Measurements from ENCODE around the gene RAPGEF5. TPM values are rescaled to one million over a fixed set of nuclear protein-coding genes. Genes with fewer than 3 reads are reported as not detected.

The RAPGEF5 gene
- polyA plus RNA-seq, 2 donors = 6.6 to 6.7 TPM

DNA sequence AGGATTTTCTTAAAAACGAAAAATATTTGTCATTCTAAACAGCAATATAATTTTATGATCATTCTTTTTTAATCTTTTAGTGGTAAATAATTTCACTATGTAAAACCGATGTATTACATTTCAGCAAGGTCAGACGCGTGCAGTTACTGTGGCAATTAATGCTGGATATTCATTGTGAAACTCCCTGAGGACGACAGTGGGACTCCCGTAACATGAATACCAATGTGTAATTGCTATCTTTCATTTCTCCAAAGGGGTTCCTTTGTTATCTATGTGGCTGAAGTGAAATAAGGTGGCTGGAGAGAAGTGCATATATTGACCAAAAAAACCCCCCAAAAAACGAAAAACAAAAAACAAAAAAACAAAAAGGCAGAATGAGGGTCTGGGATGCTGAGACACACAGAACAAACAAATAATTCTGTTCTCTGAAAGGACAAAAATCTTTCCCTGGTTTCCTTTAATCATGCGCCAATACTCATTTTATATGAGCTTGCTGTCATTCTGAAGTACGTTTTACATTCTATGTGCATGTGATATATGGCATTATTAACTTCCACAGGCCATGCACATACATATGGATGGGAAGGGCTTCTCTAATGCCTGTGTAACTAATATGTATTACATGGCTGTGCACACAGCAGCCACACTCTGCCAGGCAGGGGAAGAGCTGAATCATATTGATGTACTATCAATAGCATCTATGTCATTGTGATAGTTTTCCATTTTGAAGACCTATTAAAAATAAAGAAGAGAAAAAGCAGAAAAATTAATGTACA, 161.4 kb downstream of the RAPGEF5 start:
- Histone ChIP-seq H3K27ac (ENCODE audit: low read depth in 2 of 2, low read length in 1 of 2) (no peak overlapping the region), H3K9me3 (ENCODE audit: control insufficient read depth in 2 of 2, insufficient read depth in 1 of 2, low read depth in 1 of 2, low read length in 1 of 2) (no peaks in the 10 kb centered on the region), H3K4me1 (ENCODE audit: control insufficient read depth in 2 of 2, insufficient read depth in 2 of 2, low read length in 1 of 2) (peaks cover 0 to 5% of the 10 kb centered on the region in 2 donors), H3K27me3 (ENCODE audit: control insufficient read depth in 1 of 2, insufficient read depth in 2 of 2, low read length in 2 of 2) (no peaks in the 10 kb centered on the region), H3K36me3 (ENCODE audit: control insufficient read depth in 2 of 2, insufficient read depth in 2 of 2, low read length in 1 of 2) (peaks cover 3 to 8% of the 10 kb centered on the region in 2 donors), H3K4me3 (ENCODE audit: low read depth in 1 of 2, low read length in 2 of 2) (no peak overlapping the region)
- 70 to 85% methylated on average over 9 of the region's 9 CpGs for WGBS, 2 donors

DNA sequence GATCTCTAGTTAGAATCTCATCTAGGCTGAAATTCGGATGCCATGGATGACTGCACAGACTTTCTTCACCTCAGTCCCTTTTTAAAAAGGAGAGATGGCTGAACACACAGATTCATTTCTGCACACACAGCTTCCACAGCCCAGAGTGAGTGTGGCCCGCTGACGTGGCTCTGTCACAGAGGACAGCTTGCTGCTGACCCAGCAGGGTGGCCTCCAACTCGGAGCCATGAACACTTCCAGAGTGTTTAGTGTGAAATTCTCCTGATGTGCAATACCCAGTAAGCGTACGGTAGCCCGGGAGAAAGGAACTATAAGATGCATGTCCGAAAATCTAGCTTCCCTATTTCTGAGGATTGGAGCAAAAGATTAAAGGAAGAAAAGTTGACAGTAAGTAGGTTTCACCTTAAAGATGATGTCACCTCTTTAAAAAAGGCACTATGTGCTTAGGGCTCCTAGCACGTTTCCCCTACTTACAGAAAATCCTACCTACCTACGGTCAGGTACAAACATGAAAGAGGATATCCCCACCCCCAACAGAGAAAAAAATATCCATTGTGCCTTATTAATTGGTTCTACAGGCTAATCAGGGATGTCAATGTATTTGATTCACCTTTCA, 162.2 kb downstream of the RAPGEF5 start:
- Histone ChIP-seq H3K4me1 (ENCODE audit: control insufficient read depth in 2 of 2, insufficient read depth in 2 of 2, low read length in 1 of 2) (peaks cover 0 to 5% of the 10 kb centered on the region in 2 donors), H3K9me3 (ENCODE audit: control insufficient read depth in 2 of 2, insufficient read depth in 1 of 2, low read depth in 1 of 2, low read length in 1 of 2) (no peaks in the 10 kb centered on the region), H3K27me3 (ENCODE audit: control insufficient read depth in 1 of 2, insufficient read depth in 2 of 2, low read length in 2 of 2) (no peaks in the 10 kb centered on the region), H3K36me3 (ENCODE audit: control insufficient read depth in 2 of 2, insufficient read depth in 2 of 2, low read length in 1 of 2) (peaks cover 3 to 8% of the 10 kb centered on the region in 2 donors), H3K4me3 (ENCODE audit: low read depth in 1 of 2, low read length in 2 of 2) (no peak overlapping the region), H3K27ac (ENCODE audit: low read depth in 2 of 2, low read length in 1 of 2) (no peak overlapping the region)
- WGBS, 2 donors = 56 to 70% methylated on average over 10 of the region's 10 CpGs

DNA sequence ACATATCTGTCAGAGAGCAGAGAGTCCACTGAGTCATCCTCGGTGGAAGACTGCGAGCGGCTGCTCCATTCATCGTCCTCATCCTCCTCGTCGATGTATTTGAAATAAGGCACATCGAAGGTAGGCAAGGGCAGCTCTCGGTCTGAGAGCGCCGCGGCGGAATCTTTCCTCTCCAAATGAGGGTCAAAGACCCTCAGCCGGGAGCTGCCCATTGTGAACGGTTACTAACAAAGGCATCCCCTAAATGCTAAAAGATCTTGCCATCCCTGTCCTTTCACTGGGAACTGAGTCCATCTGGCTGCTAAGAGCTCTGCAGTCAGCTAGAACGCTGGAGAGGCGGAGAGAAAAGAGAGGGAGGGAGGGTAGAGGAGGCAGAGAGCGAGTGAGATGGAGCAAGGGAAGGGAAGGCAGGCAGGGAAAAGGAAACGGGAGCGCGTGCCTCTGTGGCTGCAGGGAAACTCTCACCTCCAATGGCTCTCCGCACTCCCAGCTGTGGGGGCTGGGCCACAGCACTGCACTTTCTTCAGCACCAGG, 163.4 kb downstream of the RAPGEF5 start:
- Histone ChIP-seq H3K4me3 (ENCODE audit: low read depth in 1 of 2, low read length in 2 of 2) (peak overlapping the region; percentile 20 to 40), H3K4me1 (ENCODE audit: control insufficient read depth in 2 of 2, insufficient read depth in 2 of 2, low read length in 1 of 2) (peaks cover 0 to 5% of the 10 kb centered on the region in 2 donors), H3K9me3 (ENCODE audit: control insufficient read depth in 2 of 2, insufficient read depth in 1 of 2, low read depth in 1 of 2, low read length in 1 of 2) (no peaks in the 10 kb centered on the region), H3K27ac (ENCODE audit: low read depth in 2 of 2, low read length in 1 of 2) (peak overlapping the region; percentile 33 to 61), H3K36me3 (ENCODE audit: control insufficient read depth in 2 of 2, insufficient read depth in 2 of 2, low read length in 1 of 2) (peaks cover 3 to 6% of the 10 kb centered on the region in 2 donors), H3K27me3 (ENCODE audit: control insufficient read depth in 1 of 2, insufficient read depth in 2 of 2, low read length in 2 of 2) (no peaks in the 10 kb centered on the region)
- 34 to 40% methylated on average over 21 of the region's 21 CpGs for WGBS, 2 donors

DNA sequence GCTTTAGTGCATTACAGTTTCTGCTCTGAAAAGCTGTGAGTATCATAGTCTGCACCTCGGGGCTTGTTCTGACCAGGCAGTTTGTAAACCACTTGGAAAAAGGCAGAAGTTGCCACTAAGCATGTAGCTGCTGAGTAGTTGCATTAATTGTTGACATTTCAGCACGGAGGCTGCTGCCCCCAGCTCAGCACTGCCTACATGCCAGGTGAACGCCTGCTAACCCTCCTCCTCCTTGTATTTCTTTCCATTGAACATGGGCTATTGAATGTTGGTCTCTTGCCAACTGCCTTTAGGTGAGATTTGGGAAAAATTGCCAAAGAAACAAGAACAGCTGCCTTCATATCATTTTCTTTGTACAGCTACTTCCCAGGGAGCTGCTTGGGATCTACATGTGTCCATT, 164.2 kb downstream of the RAPGEF5 start:
- Histone ChIP-seq H3K27ac (ENCODE audit: low read depth in 2 of 2, low read length in 1 of 2) (peak overlapping the region in 1 of 2 donors; percentile 33), H3K27me3 (ENCODE audit: control insufficient read depth in 1 of 2, insufficient read depth in 2 of 2, low read length in 2 of 2) (no peaks in the 10 kb centered on the region), H3K9me3 (ENCODE audit: control insufficient read depth in 2 of 2, insufficient read depth in 1 of 2, low read depth in 1 of 2, low read length in 1 of 2) (no peaks in the 10 kb centered on the region), H3K4me1 (ENCODE audit: control insufficient read depth in 2 of 2, insufficient read depth in 2 of 2, low read length in 1 of 2) (peaks cover 0 to 5% of the 10 kb centered on the region in 2 donors), H3K36me3 (ENCODE audit: control insufficient read depth in 2 of 2, insufficient read depth in 2 of 2, low read length in 1 of 2) (peaks cover 3 to 6% of the 10 kb centered on the region in 2 donors), H3K4me3 (ENCODE audit: low read depth in 1 of 2, low read length in 2 of 2) (peak overlapping the region; percentile 20 to 40)
- 36 to 39% methylated on average over 3 of the region's 3 CpGs for WGBS, 2 donors

DNA sequence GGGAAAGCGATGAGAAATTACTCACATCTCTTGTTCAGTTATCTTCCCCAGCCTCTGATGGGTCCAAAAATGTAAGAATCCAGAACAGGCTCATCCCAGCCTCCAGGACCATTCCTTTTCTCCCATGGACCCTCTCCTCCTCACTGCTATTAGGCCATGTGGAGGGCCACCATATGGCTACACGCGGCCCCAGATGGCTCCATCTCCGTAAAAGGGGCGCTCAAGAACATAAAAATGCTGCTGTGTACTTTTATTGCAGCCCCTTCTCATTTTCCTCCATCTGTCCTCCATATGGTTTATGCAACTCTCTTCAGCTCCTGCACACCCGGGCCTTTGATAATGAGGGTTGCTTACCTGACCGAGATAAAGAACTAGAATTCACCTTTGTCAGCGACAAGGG, 166.2 kb downstream of the RAPGEF5 start:
- peaks cover 0 to 6% of the 10 kb centered on the region in 2 donors for H3K36me3 ChIP-seq (ENCODE audit: control insufficient read depth in 2 of 2, insufficient read depth in 2 of 2, low read length in 1 of 2)
- no peak overlapping the region for H3K4me3 ChIP-seq (ENCODE audit: low read depth in 1 of 2, low read length in 2 of 2)
- no peaks in the 10 kb centered on the region for H3K27me3 ChIP-seq (ENCODE audit: control insufficient read depth in 1 of 2, insufficient read depth in 2 of 2, low read length in 2 of 2)
- H3K4me1 ChIP-seq (ENCODE audit: control insufficient read depth in 2 of 2, insufficient read depth in 2 of 2, low read length in 1 of 2) = peaks cover 0 to 5% of the 10 kb centered on the region in 2 donors
- WGBS, 2 donors = 60 to 77% methylated on average over 8 of the region's 8 CpGs
- H3K27ac ChIP-seq (ENCODE audit: low read depth in 2 of 2, low read length in 1 of 2) = peak overlapping the region in 1 of 2 donors; percentile 9
- H3K9me3 ChIP-seq (ENCODE audit: control insufficient read depth in 2 of 2, insufficient read depth in 1 of 2, low read depth in 1 of 2, low read length in 1 of 2) = no peaks in the 10 kb centered on the region

DNA sequence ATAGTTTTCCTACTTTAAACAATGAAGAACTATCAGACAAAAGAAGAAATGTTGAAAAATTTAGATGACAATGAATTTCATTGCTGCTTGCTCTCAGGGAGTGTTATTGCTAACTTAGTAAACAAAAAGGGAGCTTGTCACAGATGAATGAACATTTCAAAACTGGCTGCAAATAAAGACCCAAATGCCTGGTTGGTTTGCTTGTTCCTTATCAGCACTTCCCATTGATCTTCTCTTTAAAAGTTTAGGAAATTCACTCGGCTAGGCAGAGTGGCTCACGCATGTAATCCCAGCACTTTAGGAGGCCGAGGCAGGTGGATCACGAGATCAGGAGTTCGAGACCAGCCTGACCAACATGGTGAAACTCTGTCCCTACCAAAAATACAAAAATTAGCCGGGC, 167.2 kb downstream of the RAPGEF5 start:
- Histone ChIP-seq H3K4me3 (ENCODE audit: low read depth in 1 of 2, low read length in 2 of 2) (no peak overlapping the region), H3K4me1 (ENCODE audit: control insufficient read depth in 2 of 2, insufficient read depth in 2 of 2, low read length in 1 of 2) (peaks cover 0 to 5% of the 10 kb centered on the region in 2 donors), H3K36me3 (ENCODE audit: control insufficient read depth in 2 of 2, insufficient read depth in 2 of 2, low read length in 1 of 2) (peaks cover 0 to 6% of the 10 kb centered on the region in 2 donors), H3K27ac (ENCODE audit: low read depth in 2 of 2, low read length in 1 of 2) (no peak overlapping the region), H3K27me3 (ENCODE audit: control insufficient read depth in 1 of 2, insufficient read depth in 2 of 2, low read length in 2 of 2) (no peaks in the 10 kb centered on the region), H3K9me3 (ENCODE audit: control insufficient read depth in 2 of 2, insufficient read depth in 1 of 2, low read depth in 1 of 2, low read length in 1 of 2) (no peaks in the 10 kb centered on the region)
- 51 to 64% methylated on average over 6 of the region's 6 CpGs for WGBS, 2 donors

DNA sequence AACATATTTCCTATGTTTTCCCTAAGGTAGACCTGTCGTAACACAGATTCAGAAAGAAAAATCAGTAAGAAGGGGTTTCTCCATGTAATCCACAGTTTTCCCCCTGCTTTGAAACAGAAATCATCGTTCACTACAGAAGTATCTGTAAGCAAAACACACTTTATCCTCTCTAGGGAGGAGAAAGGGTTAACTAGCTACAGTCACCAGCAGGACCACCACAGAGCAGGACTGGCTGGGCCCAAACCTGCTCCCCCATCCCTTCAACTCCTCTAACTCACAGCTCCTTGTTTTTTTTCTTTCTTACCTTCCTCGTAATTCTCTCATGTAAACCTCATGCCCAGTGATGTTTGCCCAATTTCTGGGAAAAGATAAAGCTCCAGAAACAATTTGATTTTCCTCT, 167.7 kb downstream of the RAPGEF5 start:
- H3K36me3 ChIP-seq (ENCODE audit: control insufficient read depth in 2 of 2, insufficient read depth in 2 of 2, low read length in 1 of 2) = peaks cover 0 to 6% of the 10 kb centered on the region in 2 donors
- H3K4me1 ChIP-seq (ENCODE audit: control insufficient read depth in 2 of 2, insufficient read depth in 2 of 2, low read length in 1 of 2) = peaks cover 0 to 5% of the 10 kb centered on the region in 2 donors
- 60 to 71% methylated on average over 3 of the region's 3 CpGs for WGBS, 2 donors
- no peak overlapping the region for H3K4me3 ChIP-seq (ENCODE audit: low read depth in 1 of 2, low read length in 2 of 2)
- no peak overlapping the region for H3K27ac ChIP-seq (ENCODE audit: low read depth in 2 of 2, low read length in 1 of 2)
- no peaks in the 10 kb centered on the region for H3K27me3 ChIP-seq (ENCODE audit: control insufficient read depth in 1 of 2, insufficient read depth in 2 of 2, low read length in 2 of 2)
- no peaks in the 10 kb centered on the region for H3K9me3 ChIP-seq (ENCODE audit: control insufficient read depth in 2 of 2, insufficient read depth in 1 of 2, low read depth in 1 of 2, low read length in 1 of 2)

DNA sequence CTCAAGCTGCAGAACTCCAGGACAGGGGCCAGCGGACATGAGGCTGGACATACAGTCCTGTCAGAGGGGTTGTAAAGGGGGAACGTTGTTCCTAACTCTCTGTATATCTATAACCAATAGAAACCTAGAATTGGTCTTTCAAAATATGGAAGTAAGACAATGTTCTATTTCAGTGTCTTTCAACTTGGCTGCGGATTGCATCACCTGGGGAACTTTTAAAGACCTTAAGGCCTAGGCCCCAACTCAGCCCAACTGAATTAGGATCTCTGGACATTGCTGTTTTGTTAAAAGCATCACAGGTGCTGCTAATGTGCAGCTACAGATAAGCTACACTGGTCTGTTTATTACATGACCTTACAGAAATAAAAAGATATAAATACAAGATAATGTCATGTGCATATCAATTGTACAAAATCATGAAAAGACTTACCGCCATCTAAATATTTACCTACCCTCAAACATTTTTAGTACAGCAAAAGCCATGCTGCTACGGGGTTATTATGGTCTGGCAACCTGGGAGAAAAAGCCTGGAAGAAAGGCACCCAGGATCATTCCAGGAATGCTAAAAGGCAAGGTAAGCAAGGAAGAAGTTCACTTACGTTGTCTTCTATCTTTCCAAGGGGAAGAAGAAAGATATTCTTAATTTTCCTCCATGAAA, 169.1 kb downstream of the RAPGEF5 start:
- H3K4me1 ChIP-seq (ENCODE audit: control insufficient read depth in 2 of 2, insufficient read depth in 2 of 2, low read length in 1 of 2) = no peaks in the 10 kb centered on the region

DNA sequence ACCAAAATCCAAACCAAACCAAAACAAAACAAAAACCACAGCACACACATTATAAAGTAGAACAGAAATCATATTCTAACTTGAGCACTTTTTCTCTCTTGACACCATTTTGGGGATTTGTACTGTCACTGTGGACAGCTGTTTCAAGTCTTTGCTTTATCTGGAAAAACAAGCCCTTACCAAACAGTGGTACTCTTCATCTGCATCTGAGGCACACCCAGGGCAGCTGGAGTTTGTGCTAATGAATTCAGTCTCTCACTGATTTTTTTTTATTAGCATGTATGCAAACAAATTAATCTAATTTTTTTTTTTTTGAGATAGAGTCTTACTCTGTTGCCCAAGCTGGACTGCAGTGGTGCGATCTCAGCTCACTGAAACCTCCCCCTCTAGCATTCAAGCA, 171.4 kb downstream of the RAPGEF5 start:
- H3K27ac ChIP-seq (ENCODE audit: low read depth in 2 of 2, low read length in 1 of 2) = no peak overlapping the region
- 68 to 76% methylated on average over 1 of the region's 1 CpG for WGBS, 2 donors
- H3K36me3 ChIP-seq (ENCODE audit: control insufficient read depth in 2 of 2, insufficient read depth in 2 of 2, low read length in 1 of 2) = peaks cover 0 to under 1% of the 10 kb centered on the region in 2 donors
- no peaks in the 10 kb centered on the region for H3K9me3 ChIP-seq (ENCODE audit: control insufficient read depth in 2 of 2, insufficient read depth in 1 of 2, low read depth in 1 of 2, low read length in 1 of 2)
- H3K27me3 ChIP-seq (ENCODE audit: control insufficient read depth in 1 of 2, insufficient read depth in 2 of 2, low read length in 2 of 2) = no peaks in the 10 kb centered on the region
- H3K4me1 ChIP-seq (ENCODE audit: control insufficient read depth in 2 of 2, insufficient read depth in 2 of 2, low read length in 1 of 2) = no peaks in the 10 kb centered on the region
- H3K4me3 ChIP-seq (ENCODE audit: low read depth in 1 of 2, low read length in 2 of 2) = no peak overlapping the region

More for the DNA sequence above, 169.1 kb downstream of the RAPGEF5 start:
- no peaks in the 10 kb centered on the region for H3K9me3 ChIP-seq (ENCODE audit: control insufficient read depth in 2 of 2, insufficient read depth in 1 of 2, low read depth in 1 of 2, low read length in 1 of 2)
- peaks cover 0 to 4% of the 10 kb centered on the region in 2 donors for H3K36me3 ChIP-seq (ENCODE audit: control insufficient read depth in 2 of 2, insufficient read depth in 2 of 2, low read length in 1 of 2)
- no peaks in the 10 kb centered on the region for H3K27me3 ChIP-seq (ENCODE audit: control insufficient read depth in 1 of 2, insufficient read depth in 2 of 2, low read length in 2 of 2)
- no peak overlapping the region for H3K4me3 ChIP-seq (ENCODE audit: low read depth in 1 of 2, low read length in 2 of 2)
- 67 to 74% methylated on average over 6 of the region's 6 CpGs for WGBS, 2 donors
- H3K27ac ChIP-seq (ENCODE audit: low read depth in 2 of 2, low read length in 1 of 2) = no peak overlapping the region
